CD14-positive monocyte (primary cell): Measurements from ENCODE around the gene THSD7B. TPM values are rescaled to one million over a fixed set of nuclear protein-coding genes. Genes with fewer than 3 reads are reported as not detected.

Source experiments
- DNase-seq, 3 donors: peaks; one replicate each; pipeline ENCODE4 v3.0.0-alpha.2; 2011 to 2022
- H2AFZ ChIP-seq: 2 replicates; pipeline ENCODE4 v1.6.0; 2012; ENCODE audit warnings: mild to moderate bottlenecking, low read depth, low read length, inconsistent platforms; ENCODE audit not compliant: insufficient read depth, poor library complexity, severe bottlenecking
- H3K27ac ChIP-seq, 2 donors: 1 replicate in 1 of 2; 2 replicates in 1 of 2; pipeline ENCODE4 v1.5.1; 2012 to 2013; ENCODE audit warnings: low read length in 2 of 2, control low read depth in 1 of 2, inconsistent platforms in 1 of 2, low read depth in 1 of 2, mild to moderate bottlenecking in 1 of 2
- H3K27me3 ChIP-seq, 2 donors: one replicate each; pipeline versions ENCODE4 v1.6.0 to v1.6.1; 2011 to 2013; ENCODE audit warnings: low read length in 2 of 2; ENCODE audit not compliant: control insufficient read depth in 2 of 2, insufficient read depth in 2 of 2
- H3K36me3 ChIP-seq, 2 donors: replicated peaks in 1 of 2; 1 replicate in 1 of 2; 2 replicates in 1 of 2; pipeline versions ENCODE4 v1.5.1 to v1.6.1; 2012 to 2013; ENCODE audit warnings: low read length in 2 of 2, control low read depth in 1 of 2, inconsistent platforms in 1 of 2, mild to moderate bottlenecking in 1 of 2; ENCODE audit not compliant: insufficient read depth in 2 of 2, control insufficient read depth in 1 of 2
- H3K4me1 ChIP-seq, 2 donors: 1 replicate in 1 of 2; 2 replicates in 1 of 2; pipeline versions ENCODE4 v1.5.1 to v1.6.1; 2012 to 2013; ENCODE audit warnings: low read length in 2 of 2, control low read depth in 1 of 2, inconsistent platforms in 1 of 2, mild to moderate bottlenecking in 1 of 2, moderate library complexity in 1 of 2; ENCODE audit not compliant: insufficient read depth in 2 of 2, control insufficient read depth in 1 of 2
- H3K4me2 ChIP-seq: replicated peaks from 2 replicates; pipeline ENCODE3; 2012; ENCODE audit warnings: low read length, moderate library complexity, mild to moderate bottlenecking; ENCODE audit not compliant: poor library complexity, severe bottlenecking; ENCODE audit errors: extremely low read depth
- H3K4me3 ChIP-seq, 3 experiments: fragments of 200-600 bp in 1 of 3; sonication (generic) in 1 of 3; replicated peaks in 1 of 3; 1 replicate in 2 of 3; 2 replicates in 1 of 3; pipeline ENCODE4 v1.5.1; 2011 to 2013; ENCODE audit warnings: low read length in 3 of 3, mild to moderate bottlenecking in 3 of 3, control low read depth in 2 of 3, low read depth in 2 of 3, inconsistent platforms in 1 of 3, moderate library complexity in 1 of 3
- H3K79me2 ChIP-seq: 2 replicates; pipeline ENCODE4 v1.6.0; 2012; ENCODE audit warnings: mild to moderate bottlenecking, control low read depth, inconsistent platforms, low read length, moderate library complexity; ENCODE audit not compliant: insufficient read depth
- H3K9ac ChIP-seq: 2 replicates; pipeline ENCODE4 v1.6.0; 2017; ENCODE audit warnings: low read length, mild to moderate bottlenecking; ENCODE audit not compliant: insufficient read depth, poor library complexity, severe bottlenecking
- H3K9me3 ChIP-seq, 2 donors: replicated peaks in 1 of 2; 1 replicate in 1 of 2; 2 replicates in 1 of 2; pipeline versions ENCODE4 v1.5.1 to v1.6.1; 2012 to 2013; ENCODE audit warnings: low read length in 2 of 2, control low read depth in 1 of 2; ENCODE audit not compliant: control insufficient read depth in 1 of 2, insufficient read depth in 1 of 2
- H4K20me1 ChIP-seq: 2 replicates; pipeline ENCODE4 v1.6.0; 2012; ENCODE audit warnings: mild to moderate bottlenecking, low read length, control low read depth, moderate library complexity; ENCODE audit not compliant: insufficient read depth
- H3K27ac Mint-ChIP-seq, 7 donors: one replicate each; pipeline ENCODE4 v1.8.0; 2020; ENCODE audit warnings: mild to moderate bottlenecking in 7 of 7, mixed read lengths in 7 of 7, moderate library complexity in 6 of 7, inconsistent platforms in 2 of 7
- H3K27me3 Mint-ChIP-seq, 3 donors: one replicate each; pipeline ENCODE4 v1.8.0; 2021 to 2022; ENCODE audit warnings: low read depth in 3 of 3, mild to moderate bottlenecking in 3 of 3, mixed read lengths in 3 of 3, moderate library complexity in 3 of 3, inconsistent platforms in 1 of 3
- H3K36me3 Mint-ChIP-seq, 2 donors: one replicate each; pipeline ENCODE4 v1.8.0; 2020; ENCODE audit warnings: mixed read lengths in 2 of 2, inconsistent platforms in 1 of 2, mild to moderate bottlenecking in 1 of 2
- H3K4me1 Mint-ChIP-seq: one replicate; pipeline ENCODE4 v1.8.0; 2020; ENCODE audit warnings: mild to moderate bottlenecking, mixed read lengths
- H3K4me3 Mint-ChIP-seq, 2 donors: one replicate each; pipeline ENCODE4 v1.8.0; 2020; ENCODE audit warnings: mild to moderate bottlenecking in 2 of 2, mixed read lengths in 2 of 2, moderate library complexity in 1 of 2
- H3K9me3 Mint-ChIP-seq, 7 donors: one replicate each; pipeline ENCODE4 v1.8.0; 2020 to 2022; ENCODE audit warnings: mixed read lengths in 7 of 7, mild to moderate bottlenecking in 6 of 7, moderate library complexity in 6 of 7, inconsistent platforms in 2 of 7
- CTCF ChIP-seq: fragments of 200-600 bp; IDR thresholded peaks from one replicate; pipeline ENCODE4 v1.8.0; 2022; ENCODE audit warnings: antibody characterized with exemption, mild to moderate bottlenecking
- WGBS: methylation state at CpG from one replicate; pipeline ENCODE4 v1.1.5; 2013; ENCODE audit warnings: missing lambda C conversion rate; ENCODE audit not compliant: insufficient coverage; 5-methylcytosine and 5-hydroxymethylcytosine counted together
- intact Hi-C, 2 donors: fragments of 100-400 bp; cut with micrococcal nuclease; formaldehyde crosslinking; loops; one replicate each; pipeline versions ENCODE4 v1.15.0 to v1.15.1; 2023
- polyA plus RNA-seq, 3 donors: library from polyadenylated mRNA; depleted of rRNA in 1 of 3; unstranded in 2 of 3; stranded (reverse) in 1 of 3; fragments of 300-500 nt in 2 of 3; fragments of >200 nt in 1 of 3; fragmentation: Illumina TruSeq in 2 of 3; gene quantifications; 1 replicate in 2 of 3; 2 replicates in 1 of 3; pipeline ENCODE4 v1.2.3, GENCODE V29; 2012 to 2021

THSD7B gene
- polyA plus RNA-seq, 3 donors = not detected

- no peak overlapping the region for H3K4me3 ChIP-seq
Observed at GRCh38 chr2:136935119-136935518, 169.8 kb downstream of the THSD7B start.

GRCh38 chr2:136956050-136956449 is 190.7 kb downstream of the THSD7B start:
- peaks cover 0 to 2% (median 0%) of the 10 kb centered on the region in 3 donors for H3K27me3 Mint-ChIP-seq
- no CpG with 5 or more reads among the region's 1 CpG for WGBS
- intact Hi-C loops = no loop called here
- Histone ChIP-seq H3K4me2 (no peak overlapping the region), H3K4me3 (no peak overlapping the region), H3K9ac (no peak overlapping the region), H3K4me1 (no peaks in the 10 kb centered on the region), H3K79me2 (no peaks in the 10 kb centered on the region), H3K9me3 (no peaks in the 10 kb centered on the region), H2AFZ (no peak overlapping the region), H3K36me3 (no peaks in the 10 kb centered on the region), H4K20me1 (no peaks in the 10 kb centered on the region), H3K27me3 (no peaks in the 10 kb centered on the region), H3K27ac (no peak overlapping the region)
- no peak overlapping the region for H3K27ac Mint-ChIP-seq
- no peak overlapping the region for H3K4me3 Mint-ChIP-seq
- peaks cover 0 to 3% (median under 1%) of the 10 kb centered on the region in 7 donors for H3K9me3 Mint-ChIP-seq
- H3K4me1 Mint-ChIP-seq = no peaks in the 10 kb centered on the region
- no peaks in the 10 kb centered on the region for H3K36me3 Mint-ChIP-seq
- DNase-seq = no peak
- TF ChIP-seq CTCF = no peak

More at GRCh38 chr2:136935119-136935518, 169.8 kb downstream of the THSD7B start:
- Histone ChIP-seq H3K27me3 (no peaks in the 10 kb centered on the region), H3K36me3 (no peaks in the 10 kb centered on the region), H4K20me1 (no peaks in the 10 kb centered on the region), H3K4me2 (no peak overlapping the region), H3K9ac (no peak overlapping the region), H3K4me1 (no peaks in the 10 kb centered on the region), H2AFZ (no peak overlapping the region), H3K27ac (no peak overlapping the region), H3K9me3 (no peaks in the 10 kb centered on the region), H3K79me2 (no peaks in the 10 kb centered on the region)
- intact Hi-C loops = no loop called here
- TF ChIP-seq CTCF = no peak
- no peak for DNase-seq
- Mint-ChIP-seq H3K4me3 (no peak overlapping the region), H3K27me3 (peaks cover 0 to 3% (median 1%) of the 10 kb centered on the region in 3 donors), H3K36me3 (no peaks in the 10 kb centered on the region), H3K9me3 (peaks cover 0 to 3% (median 2%) of the 10 kb centered on the region in 7 donors), H3K27ac (no peak overlapping the region), H3K4me1 (no peaks in the 10 kb centered on the region)
- WGBS = no CpG with 5 or more reads among the region's 1 CpG
